A549 treated with AZD2906 at 1 μM for 4 hours (cell line): ENCODE results near the gene LRRC39. TPM values are rescaled to one million over a fixed set of nuclear protein-coding genes. Genes with fewer than 3 reads are reported as not detected.

Experiments
- total RNA-seq: library from RNA; stranded (reverse); fragments of 200-300 nt; extraction: Qiagen RNA extraction; gene quantifications from 5 replicates; pipeline ENCODE4 v1.2.3, GENCODE V29; 2022

LRRC39 gene
- total RNA-seq = 0.05 to 0.13 TPM (median 0.10 TPM) in 5 replicates

DNA sequence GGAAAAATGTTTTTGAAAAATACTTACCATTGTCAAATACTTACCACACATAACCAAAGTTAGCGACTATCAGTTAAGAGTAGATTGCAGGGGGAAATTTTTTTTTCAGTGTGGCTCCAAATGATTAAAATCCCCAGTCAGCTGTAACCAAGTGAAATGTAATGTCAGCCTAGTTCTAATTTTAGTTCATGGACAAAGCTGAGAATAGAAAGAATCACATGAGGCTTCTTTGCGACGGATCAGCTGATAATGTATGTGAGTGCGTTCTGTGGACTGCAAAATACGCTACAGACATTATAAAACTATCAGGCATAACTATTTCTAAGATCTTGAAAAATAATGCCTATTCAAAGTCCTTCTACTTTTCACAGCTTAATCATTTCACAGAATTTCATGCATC, at the start of gene LRRC39:
Gene LRRC39 (minus strand): TSS at position 166 of the 400 bp plus-strand sequence. CDS start 9,740 bp downstream, outside the sequence.

DNA sequence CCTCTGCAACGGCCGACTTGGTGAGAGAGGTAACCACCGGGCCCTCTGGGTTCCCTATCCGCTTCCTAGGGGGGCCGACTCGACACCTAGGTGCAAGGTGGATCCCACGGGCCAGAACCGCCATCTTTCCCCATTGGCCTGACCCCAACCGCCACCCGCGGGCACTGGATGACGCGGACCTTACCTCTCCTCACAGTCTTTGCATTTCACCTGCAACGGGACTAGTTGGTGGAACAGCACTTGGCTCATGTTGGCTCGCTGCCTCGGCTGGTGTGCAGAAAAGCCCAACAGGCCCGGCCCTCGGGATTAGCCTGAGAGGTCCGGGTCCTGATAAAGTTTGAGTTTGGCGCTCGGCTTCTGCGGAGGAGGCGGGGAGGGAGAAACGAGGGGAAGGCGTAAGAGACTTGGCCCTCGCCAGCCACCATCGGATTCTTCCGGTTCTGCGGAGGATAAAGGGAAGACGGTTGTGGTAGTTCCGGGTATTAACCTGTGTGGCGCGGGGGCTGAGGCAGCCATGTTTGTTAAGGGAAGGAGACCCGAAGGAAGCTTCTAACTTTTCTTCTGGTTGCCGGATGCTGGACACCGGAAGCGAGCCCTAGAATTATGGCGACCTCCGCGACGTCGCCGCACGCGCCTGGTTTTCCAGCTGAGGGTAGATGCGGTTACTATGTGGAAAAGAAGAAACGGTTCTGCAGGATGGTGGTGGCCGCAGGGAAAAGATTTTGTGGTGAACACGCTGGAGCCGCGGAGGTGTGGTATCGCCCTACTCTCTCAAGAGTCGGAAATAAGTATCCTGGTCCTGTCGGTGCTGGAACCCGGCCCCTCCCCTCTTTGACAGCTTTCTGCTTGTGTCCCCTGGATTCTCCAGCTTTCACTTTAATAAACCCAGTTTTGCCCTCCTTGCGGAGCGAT, 45.2 kb downstream of the LRRC39 start, which contains the start of the genes SASS6 and TRMT13:
Gene SASS6 (minus strand): TSS at position 365 of the 912 bp plus-strand sequence. CDS start 116 bp downstream, at position 249.
Gene TRMT13 (plus strand): TSS at position 598 of the 912 bp plus-strand sequence. CDS start 6 bp downstream, at position 604.

Other genes starting within 250 kb of the LRRC39 start
- 7.3 to 12.2 TPM (median 10.9 TPM) in 5 replicates for gene SLC35A3, start 208.3 kb downstream of the LRRC39 start, total RNA-seq
- gene SASS6, start 45.3 kb downstream of the LRRC39 start, total RNA-seq = 3.4 to 4.5 TPM (median 4.1 TPM) in 5 replicates
- 5.2 to 9.9 TPM (median 5.7 TPM) in 5 replicates for gene TRMT13, start 45.1 kb downstream of the LRRC39 start, total RNA-seq
- 3.1 to 3.9 TPM (median 3.7 TPM) in 5 replicates for gene DBT, start 71.6 kb upstream of the LRRC39 start, total RNA-seq
- gene RTCA, start 88.0 kb upstream of the LRRC39 start, total RNA-seq = 21.7 to 23.7 TPM (median 22.0 TPM) in 5 replicates
- 2.3 to 2.7 TPM (median 2.4 TPM) in 5 replicates for gene CDC14A, start 174.2 kb upstream of the LRRC39 start, total RNA-seq